Stimulated activated CD8-positive, alpha-beta memory T cell treated with anti-CD3 and anti-CD28 coated beads, Interleukin-2, amount 100 ng/mL, for 1 hour (primary cell): ENCODE results near the gene CD207.
"Not testable (repeated sequence)": the region's sequence is repeated elsewhere in the genome, so short reads cannot be mapped to it uniquely, and the experiment has no call there.

Experiments
- DNase-seq, 2 donors: peaks; one replicate each; pipeline ENCODE4 v3.0.0-alpha.2; 2020; ENCODE audit warnings: low read depth in 2 of 2

CD207 gene

GRCh38 chr2:70835643-70836042 is at the start of gene CD207:
TSS of gene CD207 (minus strand) at chr2:70835816. CDS start at chr2:70835776, 40 bp downstream.
- no peak for DNase-seq

- DNase-seq, result not testable (repeated sequence)
Measured at GRCh38 chr2:70878543-70878942, 42.9 kb upstream of the CD207 start.

- not testable (repeated sequence) for DNase-seq
Measured at GRCh38 chr2:70876138-70876537, 40.5 kb upstream of the CD207 start.

GRCh38 chr2:70873541-70873940 is 37.9 kb upstream of the CD207 start:
- DNase-seq, result no peak

GRCh38 chr2:70871398-70872211 is 36.0 kb upstream of the CD207 start:
- DNase-seq, result peak; percentile 62 to 65

- no peak for DNase-seq
Measured at GRCh38 chr2:70870790-70871189, 35.2 kb upstream of the CD207 start.

GRCh38 chr2:70868970-70869369 is 33.4 kb upstream of the CD207 start:
- DNase-seq, result no peak

- peak; percentile 47 to 51 for DNase-seq
Measured at GRCh38 chr2:70861777-70862625, 26.4 kb upstream of the CD207 start.

- no peak for DNase-seq
Measured at GRCh38 chr2:70855667-70856066, 20.1 kb upstream of the CD207 start.

- no peak for DNase-seq
Measured at GRCh38 chr2:70854411-70854810, 18.8 kb upstream of the CD207 start.

GRCh38 chr2:70852824-70853223 is 17.2 kb upstream of the CD207 start:
- DNase-seq, result no peak

- peak in 1 of 2 donors; percentile 4 for DNase-seq
Measured at GRCh38 chr2:70851704-70852103, 16.1 kb upstream of the CD207 start.

- DNase-seq, result no peak
Measured at GRCh38 chr2:70850925-70851324, 15.3 kb upstream of the CD207 start.

- DNase-seq, result no peak
Measured at GRCh38 chr2:70842401-70842800, 6.8 kb upstream of the CD207 start.

GRCh38 chr2:70837980-70838925 is 2.6 kb upstream of the CD207 start:
- DNase-seq, result no peak

- DNase-seq, result no peak
Measured at GRCh38 chr2:70834881-70835280, 735 bp downstream of the CD207 start.

GRCh38 chr2:70834106-70834505 is 1.5 kb downstream of the CD207 start:
- no peak for DNase-seq

- DNase-seq, result no peak
Measured at GRCh38 chr2:70833246-70833645, 2.4 kb downstream of the CD207 start.

- no peak for DNase-seq
Measured at GRCh38 chr2:70832386-70832785, 3.2 kb downstream of the CD207 start.

GRCh38 chr2:70831861-70832260 is 3.8 kb downstream of the CD207 start:
- DNase-seq, result no peak

GRCh38 chr2:70830366-70830765 is 5.2 kb downstream of the CD207 start:
- no peak for DNase-seq

- no peak for DNase-seq
Measured at GRCh38 chr2:70829916-70830315, 5.7 kb downstream of the CD207 start.
